Activated CD4-positive, alpha-beta T cell treated with anti-CD3 and anti-CD28 coated beads, Interleukin-2, Interleukin-6, amounts not matched to agents 100 ng/mL and 50 ng/mL, durations not matched to agents 16 hours and 8 hours (primary cell): ENCODE data around the gene ETDB.
"Not testable (repeated sequence)": the region's sequence is repeated elsewhere in the genome, so short reads cannot be mapped to it uniquely, and the experiment has no call there.

Experiments used
- DNase-seq: peaks from one replicate; pipeline ENCODE4 v3.0.0-alpha.2; 2020

ETDB gene

DNA sequence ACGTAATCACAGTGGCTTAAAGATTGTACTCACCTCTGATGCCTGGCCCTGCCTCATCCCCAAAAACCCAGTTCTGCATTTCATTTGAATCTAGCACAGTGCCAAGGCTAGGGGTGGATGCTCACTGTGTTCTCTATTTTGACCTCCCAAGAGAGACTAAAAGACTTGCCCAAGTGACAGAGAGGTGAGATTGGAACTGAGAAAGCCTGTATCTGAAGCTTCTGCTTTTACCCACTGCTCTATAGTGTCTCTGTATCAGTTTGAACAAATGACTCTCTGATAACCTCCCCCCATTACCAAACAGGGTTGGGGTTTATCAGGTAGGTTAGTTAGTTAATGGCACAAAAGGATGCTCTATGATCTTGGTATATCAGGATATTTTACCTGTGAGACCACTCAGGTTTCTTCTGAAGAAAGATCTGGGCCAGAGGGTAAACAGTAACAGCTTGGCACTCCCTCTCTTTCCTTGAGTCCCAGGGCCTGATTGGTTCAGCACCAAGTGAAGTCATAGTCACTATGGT lies at the start of gene ETDB:
Gene ETDB, minus strand, starts transcription at position 471 of the 521 bp plus-strand sequence. CDS start 1,265 bp downstream, outside the sequence.
- not testable (repeated sequence) for DNase-seq

DNA sequence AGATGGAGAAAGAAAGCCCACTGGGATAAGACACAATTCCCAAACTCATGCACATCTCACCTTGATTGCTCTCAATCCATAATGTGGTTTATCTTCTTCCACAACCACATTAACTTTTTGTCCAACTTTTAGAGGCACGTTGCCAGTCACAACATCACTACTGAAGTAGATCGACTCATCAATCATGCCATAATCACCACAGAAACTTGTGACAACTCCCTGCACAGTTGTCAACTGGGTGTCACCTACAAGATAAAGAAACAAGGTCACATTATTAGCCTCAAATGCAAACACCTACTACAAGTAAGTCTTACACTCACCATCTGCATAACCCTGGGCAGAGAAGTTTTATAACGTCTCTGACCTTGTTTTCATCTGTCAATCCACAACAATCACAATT lies 49.2 kb upstream of the ETDB start:
- DNase-seq, result not testable (repeated sequence)

DNA sequence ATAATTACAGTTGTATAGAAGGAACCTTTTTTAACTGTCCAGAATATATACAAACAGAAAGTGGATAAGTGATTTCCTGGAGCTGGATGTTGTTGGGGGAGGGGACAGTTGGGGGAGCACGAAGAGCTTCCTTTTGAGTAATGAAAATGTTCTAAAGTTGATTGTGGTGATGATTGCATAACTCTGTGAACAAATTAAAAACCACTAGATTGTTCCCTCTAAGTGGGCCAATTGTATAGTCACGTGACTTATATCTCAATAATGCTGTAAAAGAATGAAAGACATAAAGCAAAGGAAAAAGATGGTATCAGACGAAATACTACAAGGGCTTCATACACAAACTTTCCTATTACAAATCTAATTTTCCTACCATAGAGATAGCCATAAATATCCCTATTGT lies 48.2 kb upstream of the ETDB start:
- DNase-seq, result no peak

DNA sequence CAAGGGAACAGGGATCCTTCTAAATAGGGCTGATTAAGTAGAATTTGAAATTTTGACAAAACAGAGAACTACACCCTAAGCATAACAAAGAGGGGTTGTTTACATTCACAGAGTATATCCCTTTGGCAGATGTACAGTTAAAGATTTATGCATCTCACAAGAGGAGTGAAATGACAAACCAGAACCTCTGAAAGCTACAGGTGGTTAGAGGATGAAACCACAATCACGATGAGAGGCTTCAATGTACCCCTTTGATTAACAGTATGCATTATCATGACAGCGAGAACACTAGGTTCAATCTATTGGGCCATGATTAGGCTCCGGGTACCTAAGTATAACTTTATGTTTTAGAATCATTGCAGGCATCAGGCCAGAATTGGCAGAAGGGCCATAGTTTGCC lies 34.4 kb upstream of the ETDB start:
- DNase-seq, result not testable (repeated sequence)

DNA sequence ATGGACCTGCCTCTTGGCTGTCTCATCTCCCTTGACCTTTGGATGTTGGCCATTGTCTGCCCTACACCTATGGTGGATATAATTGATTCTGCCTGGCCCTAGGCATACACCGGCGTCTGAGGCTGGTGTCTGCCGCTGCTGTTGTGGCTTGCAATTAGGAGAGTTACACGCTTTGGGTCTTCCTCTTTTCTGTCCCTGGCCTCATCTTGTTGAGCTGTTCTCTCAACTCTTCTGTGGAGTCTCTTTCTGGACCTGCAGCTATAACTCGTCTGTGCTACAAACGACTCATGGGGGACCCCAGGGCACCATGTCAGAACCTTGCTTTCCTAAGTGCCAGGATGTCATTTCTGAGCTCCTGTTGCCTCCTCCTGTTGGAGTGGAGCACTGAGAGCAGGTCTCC lies 5.8 kb upstream of the ETDB start:
- DNase-seq, result not testable (repeated sequence)

DNA sequence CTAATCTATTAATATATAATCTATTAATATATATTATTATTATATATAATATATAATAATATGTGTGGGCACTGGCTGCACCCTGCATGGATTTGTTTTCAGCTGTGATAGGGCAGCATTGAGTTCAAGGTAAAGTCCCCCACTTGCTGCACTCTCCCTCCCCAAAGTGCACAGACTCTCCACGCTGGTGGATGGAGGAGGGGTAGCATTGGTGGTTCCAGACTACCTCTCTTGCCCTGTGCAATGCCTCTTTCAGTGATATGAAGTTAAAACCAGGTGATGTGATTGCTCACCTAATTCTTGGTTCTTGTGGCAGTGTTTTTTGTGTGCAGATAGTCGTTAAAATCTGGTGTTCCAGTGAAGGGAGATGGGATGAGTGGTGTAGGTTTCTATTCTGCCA lies 4.3 kb downstream of the ETDB start:
- DNase-seq, result not testable (repeated sequence)

DNA sequence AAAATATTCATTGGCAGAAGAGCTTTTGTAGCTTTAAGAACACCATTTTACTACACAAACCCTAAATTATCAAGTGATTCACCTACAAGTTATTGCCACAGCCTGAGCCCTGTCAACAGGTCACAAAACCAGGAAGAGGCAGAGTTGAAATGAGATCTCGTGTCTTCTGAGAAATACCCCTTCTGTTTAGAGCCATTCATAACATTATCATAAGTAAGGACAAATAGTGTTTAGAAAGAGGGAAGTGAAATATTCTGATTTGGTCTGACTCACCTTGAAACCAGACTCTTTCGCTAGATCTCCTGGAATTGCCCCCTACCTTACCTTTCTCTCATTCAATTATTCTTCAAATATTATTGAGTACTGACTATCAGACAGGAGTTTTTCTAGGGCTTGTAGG lies 5.9 kb downstream of the ETDB start:
- DNase-seq, result peak; percentile 6

DNA sequence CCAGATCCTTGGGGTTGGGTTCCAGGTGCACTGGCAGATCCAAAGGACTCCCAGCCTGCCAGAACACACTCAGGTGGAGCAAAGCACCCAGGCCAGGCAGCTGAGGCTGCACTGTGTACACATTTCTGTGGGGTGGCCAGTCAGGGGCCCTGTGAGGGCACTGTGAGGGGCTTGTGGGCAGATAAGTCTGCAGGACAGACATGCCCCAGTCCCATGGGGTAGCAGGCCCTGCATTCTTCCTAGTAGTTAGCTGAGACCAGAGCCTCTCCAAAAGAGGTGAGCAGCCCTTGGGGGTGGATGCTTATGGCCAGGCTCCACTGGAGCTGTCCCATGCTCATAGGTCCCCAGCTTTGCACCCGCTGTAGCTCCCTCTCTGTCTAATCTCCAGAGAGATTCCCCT lies 7.6 kb downstream of the ETDB start:
- DNase-seq, result no peak

DNA sequence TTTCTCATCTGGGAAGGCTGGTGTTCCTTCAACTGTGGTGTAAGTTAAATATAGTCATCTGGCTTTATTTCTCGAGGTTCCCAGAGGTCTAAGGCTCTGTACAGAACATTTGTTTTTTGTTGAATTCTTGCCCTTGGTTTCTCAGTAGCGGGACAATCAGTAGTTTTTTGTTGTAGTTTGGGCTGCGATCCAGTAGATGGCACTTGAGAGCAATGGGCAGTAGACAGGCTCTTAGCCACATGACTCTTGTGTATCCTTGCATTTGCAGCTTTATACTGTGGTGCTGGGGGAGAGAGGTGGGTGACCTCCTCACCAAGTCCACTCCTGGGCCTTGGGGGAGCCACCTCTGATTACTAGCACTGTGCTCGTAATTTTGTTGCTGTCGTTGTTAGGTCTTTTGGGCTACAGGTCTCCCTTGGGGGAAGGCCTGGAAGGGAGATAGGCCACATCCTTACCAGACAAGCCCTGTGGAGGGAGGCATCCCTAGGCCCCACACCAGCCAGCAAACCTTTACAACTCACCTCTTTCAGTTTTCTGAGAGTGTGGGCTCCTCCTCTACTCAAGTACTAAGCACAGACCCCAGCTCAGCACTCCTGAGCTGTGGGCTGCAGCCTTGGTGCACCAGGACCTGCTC lies 8.1 kb downstream of the ETDB start:
- DNase-seq, result peak; percentile 58

DNA sequence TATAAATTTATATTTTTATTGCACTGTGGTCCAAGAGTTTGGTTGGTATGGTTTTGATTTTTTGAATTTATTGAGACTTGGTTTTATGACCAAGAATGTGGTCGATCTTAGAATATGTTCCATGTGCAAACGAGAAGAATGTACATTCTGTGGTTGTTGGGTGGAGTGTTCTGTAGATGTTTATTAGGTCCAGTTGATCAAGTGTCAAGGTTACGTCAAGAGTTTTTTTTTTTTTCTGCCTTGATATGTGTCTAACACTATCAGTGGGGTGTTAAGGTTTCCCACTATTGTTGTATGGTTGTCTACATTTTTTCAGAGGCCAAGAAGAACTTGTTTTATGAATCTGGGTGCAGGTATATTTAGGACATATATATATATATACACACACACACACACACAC lies 10.8 kb downstream of the ETDB start:
- no peak for DNase-seq

DNA sequence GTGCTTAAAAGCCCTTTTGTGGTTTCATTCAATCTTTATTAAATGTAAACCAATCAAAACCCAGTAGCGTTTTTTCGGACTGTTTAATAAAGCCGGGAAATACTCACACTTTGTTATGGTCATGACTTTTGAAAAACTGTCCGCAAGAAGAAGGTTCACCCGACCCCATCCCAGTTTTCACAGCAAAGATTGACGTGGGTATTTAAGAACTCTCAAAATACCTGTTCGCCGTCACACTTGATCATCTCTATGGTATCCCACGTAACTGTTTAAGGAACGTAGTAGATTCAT lies 20.9 kb downstream of the ETDB start:
- no peak for DNase-seq

DNA sequence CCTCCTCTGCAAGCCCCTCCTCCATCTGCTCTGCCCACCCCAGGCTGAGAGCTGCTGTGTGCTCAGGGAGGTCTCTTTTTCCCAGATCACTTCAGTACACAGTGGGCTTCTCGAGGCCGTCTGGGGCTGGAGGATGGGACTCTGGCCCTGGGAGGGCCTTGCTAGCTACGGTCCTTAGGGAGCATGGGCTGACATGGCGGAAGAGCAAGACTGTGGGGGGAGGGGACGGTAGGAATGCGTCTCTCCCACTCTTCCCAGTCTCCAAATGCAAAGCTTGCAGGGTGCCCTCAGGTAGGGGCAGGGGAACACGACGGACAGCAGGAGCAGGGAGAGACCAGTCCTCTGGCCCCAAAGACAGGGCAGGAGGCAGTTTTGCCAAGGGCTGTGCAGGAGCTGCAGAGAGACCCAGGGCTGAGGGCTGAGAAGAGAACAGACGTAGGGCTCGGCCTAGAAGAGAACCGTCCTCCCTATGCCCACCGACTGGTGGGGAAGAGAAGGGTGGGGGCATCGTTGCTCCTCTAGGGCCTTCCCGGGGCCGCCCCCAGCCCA lies 23.1 kb downstream of the ETDB start:
- DNase-seq, result not testable (repeated sequence)

DNA sequence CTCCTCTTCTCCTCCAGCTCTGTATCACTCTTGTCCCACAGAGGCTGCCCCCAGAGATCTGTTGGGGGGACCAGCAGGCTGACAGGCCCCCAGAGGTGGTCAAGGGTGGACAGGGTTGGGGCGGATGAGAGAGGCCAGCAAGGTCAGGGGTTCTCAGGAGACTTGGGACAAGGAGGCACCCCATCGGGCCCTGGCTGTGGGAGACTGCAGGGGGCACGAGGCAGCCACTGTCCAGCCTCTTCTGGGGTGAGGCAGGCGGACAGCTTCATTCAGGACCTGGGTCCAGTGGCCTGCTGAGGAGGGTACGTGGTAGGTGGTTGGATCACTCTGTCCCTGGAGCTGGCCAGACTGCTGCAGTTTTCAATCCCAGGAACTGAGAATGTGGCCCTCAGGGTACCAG lies 24.6 kb downstream of the ETDB start:
- no peak for DNase-seq

DNA sequence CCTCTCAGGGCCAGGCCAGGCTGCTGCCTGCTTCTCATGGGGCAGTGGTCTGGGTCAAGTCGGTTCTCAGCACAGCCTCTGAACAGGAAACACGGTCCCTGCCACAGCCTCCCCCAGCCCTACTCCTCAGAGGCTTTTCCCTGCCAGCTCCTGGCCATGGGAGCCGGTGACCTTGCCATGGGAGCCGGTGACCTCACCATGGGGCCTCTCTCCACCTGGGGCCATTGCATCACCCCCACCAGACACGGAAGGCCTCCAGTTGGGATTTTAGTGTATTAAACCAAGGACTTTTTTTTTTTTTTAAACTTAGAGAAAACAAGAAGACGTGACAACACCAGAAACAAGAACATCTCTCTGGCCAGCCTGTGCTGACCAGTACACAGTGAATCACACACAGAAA lies 25.6 kb downstream of the ETDB start:
- DNase-seq, result no peak

DNA sequence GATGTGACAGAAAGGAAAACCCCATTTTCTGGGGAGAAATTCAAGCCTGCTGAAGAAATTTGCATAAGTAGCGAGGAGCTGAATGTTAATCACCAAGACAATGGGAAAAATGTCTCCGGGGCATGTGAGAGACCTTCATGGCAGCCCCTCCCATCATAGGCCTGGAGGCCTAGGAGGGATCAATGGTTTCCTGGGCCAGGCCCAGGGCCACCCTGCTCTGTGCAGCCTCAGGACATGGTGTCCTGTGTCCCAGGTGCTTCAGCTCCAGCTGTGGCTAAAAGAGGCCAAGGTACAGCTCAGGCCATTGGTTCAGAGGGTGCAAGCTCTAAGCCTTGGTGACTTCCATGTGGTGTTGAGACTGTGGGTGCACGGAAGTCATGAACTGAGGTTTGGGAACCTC lies 31.2 kb downstream of the ETDB start:
- no peak for DNase-seq

DNA sequence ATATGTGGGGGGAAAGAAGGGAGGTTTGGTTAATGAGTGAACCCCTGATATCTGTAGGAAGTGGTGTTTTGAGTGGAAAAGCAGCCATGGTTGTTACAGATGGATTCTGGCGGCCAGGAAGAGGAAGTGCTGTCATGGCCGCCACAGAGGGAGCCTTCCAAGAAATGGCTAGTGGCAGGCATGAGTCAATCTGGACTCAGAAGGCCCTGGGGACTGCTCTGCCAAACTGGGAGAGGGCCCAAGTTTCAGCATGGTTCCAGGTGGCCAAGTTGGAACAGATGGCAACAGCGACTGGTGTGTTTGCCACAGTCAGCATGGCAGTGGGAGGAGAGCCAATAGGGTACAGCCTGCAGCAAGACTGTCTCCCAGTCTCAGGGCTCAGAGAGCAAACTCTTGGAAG lies 32.5 kb downstream of the ETDB start:
- no peak for DNase-seq

DNA sequence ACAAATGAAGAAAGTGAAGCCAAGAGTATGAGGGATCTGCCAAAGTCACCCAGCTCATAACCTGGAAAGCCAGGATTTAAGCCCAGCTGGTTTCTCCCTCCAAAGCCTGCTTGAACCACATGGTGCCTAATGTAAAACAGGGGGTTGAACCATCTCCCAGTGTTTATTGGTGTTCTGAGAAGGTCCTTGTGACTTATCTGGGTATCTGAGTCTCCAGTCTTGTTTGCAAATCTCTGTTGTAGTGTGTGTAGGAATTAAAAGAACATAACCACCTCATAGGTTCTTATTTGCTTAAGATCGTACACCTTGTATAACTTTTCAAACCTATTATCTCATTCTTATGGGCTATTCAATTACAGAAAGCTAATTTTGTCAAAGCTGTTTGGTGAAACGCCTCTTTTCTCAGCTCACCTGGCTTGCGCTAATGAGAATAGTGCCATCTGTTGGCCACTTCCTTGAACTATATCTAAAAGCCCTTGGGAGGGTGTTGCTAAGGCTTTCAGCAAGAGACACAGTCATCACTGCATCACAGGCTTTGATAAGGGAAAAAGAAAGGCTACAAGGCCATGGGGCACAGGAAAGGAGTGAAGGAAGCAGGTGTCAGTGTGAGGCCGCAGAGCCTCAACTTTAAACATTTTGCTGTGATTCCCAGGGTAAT lies 34.0 kb downstream of the ETDB start:
- peak; percentile 71 for DNase-seq

DNA sequence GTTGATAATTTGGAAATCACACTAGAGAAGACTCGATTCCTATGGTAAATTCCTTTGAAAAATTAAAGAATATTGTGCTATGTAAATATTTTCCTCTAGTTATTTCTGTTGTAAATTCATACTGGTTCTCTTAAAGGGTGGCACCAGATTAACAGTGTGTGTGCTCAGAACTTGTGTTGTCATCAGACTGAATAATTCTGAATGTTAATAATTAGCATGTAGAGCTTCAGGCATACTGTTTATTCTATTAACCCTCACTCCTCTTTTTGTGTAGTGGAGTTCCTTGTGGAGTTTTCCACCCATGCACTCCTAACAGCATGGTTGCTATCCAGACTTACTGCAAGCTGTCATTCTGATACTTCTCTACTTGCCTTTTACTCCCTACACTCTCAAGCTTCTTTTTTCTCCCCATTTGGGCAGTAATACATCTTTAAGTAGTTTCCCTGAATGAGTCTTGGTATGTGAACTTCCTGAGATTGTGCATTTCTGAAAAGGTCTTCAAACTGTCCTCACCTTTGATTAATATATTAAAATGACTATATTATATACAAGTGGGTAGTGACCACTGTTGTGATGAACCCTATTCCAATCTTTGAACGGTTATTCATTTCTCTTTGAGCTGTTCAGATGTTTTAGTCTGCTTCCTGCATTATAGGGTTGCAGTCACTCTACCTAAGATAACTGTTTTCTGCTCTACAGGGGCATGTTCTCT lies 38.5 kb downstream of the ETDB start:
- no peak for DNase-seq
